NCI-H345 treated with DMSO at 0.1 percent for 48 hours (cell line): ENCODE data around the gene ZDHHC22.

Experiments
- DNase-seq: peaks from one replicate; lab custom pipeline; 2025; ENCODE audit not compliant: unreplicated experiment; lab: John Stamatoyannopoulos, UW

The ZDHHC22 gene

DNA sequence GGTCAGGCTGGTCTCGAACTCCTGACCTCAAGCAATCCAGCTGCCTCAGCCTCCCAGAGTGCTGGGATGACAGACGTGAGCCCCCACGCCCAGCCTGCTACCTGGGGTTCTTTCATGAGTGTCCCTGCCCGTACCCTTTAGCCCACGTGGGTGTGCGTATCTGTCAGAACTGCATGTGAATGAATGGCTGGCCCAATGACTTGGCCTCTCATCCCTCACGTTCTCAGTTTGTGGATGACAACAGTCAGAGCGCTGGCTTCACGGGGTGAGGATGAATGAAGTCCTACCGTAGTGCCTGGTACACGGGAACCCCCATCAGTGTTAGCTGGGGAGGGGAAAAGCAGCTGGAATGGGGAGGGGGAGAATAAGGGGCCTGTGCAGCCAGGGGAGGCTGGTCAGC is 16.1 kb upstream of the ZDHHC22 start:
- no peak for DNase-seq

DNA sequence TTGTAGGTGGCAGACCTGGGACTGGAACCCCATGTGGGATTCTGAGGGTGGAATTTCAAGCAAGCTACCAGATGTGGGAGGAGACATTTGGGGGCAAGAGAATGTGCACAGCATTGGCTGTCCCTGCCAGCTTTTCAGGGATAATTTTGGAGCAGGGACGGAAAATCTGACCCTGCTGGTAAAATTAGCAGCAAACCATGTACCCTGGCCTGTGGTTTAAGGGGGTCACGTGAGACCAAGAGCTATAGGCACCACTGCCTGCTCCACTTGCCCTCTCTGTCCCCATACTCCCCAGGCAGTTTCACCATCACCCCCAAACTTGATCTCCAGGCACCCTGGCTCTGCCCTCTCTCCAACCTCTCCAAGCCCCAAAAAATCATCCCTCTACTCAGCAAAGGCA is 13.5 kb upstream of the ZDHHC22 start:
- no peak for DNase-seq

DNA sequence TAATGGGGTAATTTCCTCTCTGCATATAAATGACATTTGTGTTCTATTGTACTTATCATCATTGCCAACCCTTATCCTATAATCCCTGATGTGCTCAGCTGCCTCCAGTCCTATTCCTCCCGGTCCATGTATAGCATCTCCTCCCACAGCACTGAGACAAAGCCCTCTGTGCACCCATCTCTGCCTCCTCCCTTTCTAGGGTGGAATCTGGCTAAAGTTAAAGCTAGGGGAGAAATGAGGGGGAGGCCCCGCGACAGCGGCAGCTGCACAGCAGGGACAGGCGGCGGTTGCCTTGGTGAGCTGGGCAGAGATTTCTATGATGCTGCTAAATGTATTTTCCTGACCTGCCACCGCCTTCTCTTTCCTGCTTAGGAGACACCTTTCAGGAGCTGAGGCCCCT is 12.8 kb upstream of the ZDHHC22 start:
- DNase-seq = no peak

DNA sequence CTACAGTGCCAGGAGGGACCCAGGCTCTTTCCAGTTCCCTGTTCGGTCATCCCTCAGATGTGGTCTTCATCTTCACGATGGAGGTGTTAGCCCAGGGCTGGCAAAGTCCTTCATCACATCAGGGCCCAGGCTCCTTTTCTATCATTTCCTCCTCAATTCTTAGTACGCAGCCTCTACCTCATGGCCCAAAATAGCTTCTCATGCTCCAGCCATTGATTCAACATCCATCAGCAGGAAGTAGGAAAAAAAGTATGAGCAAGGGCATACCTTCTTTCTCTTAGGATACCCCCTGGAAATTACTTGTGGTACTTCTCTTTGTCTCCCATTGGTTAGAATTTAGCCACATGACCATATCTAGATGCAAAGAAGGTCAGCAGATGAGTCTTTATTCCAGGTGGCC is 12.2 kb upstream of the ZDHHC22 start:
- DNase-seq = no peak

DNA sequence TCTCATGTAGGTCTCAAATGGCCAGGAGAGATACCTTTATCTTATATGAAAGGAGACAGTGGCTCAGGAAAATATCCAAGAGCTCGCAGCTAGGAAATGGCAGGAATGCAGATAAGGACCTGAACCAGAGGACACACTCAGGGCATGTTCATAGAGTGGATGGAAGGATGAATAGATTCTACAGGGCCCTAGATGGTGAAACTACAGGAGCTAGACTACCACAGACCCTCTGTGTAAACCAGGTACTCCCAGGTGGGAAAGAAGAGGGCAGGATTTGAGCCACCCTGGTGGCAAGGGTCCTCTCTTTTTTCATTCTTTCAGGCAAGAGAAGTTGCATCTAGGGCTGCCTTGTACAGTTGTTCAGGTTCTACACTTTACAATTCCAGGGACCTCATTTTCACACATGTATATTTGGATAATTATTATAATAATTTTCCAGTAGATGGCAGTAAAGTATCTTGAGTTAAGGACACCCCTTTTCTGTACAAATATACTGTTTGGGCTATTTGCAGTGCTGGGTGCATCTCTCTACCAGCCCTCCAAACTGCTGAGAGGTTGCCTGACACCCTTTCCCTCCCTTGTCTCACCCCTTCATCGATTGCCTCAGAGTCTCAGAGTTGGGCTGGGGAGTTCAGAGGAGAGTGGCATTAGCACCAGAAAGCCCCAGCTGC is 10.5 kb upstream of the ZDHHC22 start:
- no peak for DNase-seq

DNA sequence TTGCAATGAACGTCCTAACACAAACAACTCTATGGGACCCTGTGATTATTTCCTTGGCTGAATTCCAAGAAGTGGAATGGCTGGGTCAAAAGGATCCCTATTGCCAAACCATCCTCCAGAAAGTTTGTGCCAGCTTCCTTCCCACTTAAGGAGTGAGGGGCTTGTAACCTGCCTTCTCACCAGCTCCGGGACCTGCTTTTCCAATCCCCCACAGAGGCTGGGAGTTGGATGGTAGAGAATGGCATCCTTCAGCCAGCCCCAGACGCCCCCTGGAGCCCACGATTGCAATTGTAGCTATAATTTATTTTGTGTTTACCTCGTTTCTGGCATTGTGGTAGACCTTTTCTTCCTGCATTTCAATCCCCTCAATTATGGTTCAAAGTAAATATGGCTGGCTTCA is 9.7 kb upstream of the ZDHHC22 start:
- peak; percentile 23 for DNase-seq

DNA sequence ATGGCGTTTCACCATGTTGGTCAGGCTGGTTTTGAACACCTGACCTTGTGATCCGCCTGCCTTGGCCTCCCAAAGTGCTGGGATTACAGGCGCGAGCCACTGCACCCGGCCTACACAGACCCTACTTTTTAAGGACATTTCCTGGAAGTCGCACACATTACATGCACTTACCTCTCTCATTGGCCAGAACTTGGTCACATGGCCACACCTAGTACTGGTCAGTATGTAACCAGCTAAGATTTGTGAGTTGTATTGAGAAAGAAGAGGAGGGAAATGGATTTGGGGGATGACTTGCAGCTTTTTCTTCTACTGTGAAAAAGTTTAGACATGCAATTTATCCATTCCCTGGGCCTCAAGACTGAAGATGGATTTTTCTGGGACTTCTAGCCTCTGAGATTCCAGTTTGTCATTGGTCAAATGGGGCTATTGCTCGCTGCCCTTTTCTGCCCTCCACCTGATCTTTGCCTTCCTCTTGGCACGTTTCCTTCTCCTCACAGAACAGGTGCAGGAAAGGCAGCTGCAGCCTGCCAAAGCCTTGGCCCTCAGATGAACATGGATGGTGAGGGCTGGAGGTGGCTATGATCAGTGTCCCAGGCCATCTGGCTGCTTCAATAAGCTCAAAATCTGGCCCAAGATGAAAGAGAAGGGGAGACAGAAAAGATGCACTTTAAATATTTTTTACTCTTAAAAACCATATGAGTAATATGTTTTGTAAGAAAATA is 7.1 kb upstream of the ZDHHC22 start:
- no peak for DNase-seq

DNA sequence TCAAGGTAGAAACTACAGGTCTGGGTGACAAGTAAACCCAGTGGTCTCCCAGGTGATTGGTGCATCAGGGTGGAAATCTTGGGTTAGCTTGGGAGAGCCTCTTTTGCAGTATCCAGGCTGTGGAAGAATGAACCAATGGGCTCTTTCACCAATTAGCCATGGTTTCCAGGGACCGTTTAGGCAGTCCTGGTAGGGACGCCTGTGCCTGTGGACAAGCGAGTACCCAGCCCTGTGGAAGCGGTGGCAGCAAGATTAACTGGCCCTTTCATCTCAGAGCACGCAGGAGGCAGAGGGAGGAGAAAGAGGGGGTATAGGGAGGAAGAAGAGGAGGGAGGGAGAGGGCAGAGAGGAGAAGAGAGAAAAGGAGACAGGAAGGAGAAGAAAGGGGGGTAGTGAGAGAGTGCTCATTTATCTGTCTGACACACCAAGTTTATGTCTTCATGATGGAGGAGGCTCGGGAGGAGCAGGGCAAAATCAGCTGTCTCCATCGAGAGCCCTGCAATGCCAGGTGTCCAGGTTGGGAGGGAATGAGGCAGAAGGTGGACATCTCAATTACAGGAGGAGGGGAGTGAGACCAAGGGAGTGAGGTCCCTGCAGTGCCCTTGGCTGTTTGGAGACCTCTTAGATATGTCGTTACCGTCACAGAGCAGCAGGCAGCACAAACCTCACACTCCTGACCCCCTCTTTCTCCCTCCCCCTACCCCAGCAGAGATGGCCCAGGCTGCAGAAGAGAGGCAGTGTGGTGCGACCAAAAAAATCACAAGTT is 4.6 kb upstream of the ZDHHC22 start:
- DNase-seq = no peak

DNA sequence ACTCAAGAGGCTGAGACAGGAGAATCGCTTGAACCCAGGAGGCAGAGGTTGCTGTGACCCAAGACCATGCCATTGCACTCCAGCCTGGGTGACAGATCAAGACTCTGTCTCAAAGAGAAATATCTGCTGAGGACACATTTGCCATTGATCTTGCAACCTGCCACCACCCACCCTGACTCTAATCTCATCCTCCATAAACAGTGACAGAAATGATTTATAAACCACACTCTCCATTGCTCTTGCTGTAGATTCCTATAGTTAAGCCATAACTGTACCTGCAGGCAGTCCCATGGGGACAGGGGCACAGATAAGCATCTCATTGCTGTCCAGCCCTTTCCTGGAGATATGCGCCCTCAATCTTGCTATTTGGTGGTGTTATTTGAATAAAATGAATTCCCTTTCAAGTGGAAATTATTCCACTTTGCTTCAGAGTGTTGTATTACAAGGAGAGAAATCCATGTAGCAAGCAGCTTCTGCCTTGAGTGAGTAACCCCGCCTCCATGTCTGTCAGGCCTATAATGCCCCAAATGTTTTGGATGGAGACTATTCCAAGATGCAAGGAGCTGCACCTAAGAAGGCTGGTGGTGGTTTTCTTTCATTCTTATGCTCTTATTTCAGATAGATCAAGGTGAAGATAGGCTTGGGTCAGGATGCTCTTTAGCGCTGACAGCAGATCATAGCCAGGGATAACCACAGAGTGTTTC is 3.0 kb upstream of the ZDHHC22 start:
- DNase-seq = no peak

DNA sequence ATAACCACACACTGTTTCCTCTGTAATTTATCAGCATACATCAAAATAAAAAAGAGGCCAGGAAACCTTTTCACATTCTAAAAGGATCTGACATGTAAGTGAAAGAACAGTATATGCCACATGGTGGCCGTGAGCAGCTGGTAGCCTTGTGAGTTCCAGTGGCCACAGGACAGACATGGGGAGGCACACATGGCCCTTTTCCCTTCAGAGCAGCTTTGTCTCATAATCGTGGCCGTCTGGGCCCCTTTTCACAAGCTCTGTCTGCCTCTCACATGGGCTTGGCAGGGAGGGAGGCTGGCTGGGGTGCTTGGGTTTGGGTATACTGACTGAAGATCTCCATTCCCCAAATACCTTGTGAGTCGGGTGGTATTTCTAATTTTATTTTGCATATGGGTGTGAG is 1.5 kb upstream of the ZDHHC22 start:
- no peak for DNase-seq

DNA sequence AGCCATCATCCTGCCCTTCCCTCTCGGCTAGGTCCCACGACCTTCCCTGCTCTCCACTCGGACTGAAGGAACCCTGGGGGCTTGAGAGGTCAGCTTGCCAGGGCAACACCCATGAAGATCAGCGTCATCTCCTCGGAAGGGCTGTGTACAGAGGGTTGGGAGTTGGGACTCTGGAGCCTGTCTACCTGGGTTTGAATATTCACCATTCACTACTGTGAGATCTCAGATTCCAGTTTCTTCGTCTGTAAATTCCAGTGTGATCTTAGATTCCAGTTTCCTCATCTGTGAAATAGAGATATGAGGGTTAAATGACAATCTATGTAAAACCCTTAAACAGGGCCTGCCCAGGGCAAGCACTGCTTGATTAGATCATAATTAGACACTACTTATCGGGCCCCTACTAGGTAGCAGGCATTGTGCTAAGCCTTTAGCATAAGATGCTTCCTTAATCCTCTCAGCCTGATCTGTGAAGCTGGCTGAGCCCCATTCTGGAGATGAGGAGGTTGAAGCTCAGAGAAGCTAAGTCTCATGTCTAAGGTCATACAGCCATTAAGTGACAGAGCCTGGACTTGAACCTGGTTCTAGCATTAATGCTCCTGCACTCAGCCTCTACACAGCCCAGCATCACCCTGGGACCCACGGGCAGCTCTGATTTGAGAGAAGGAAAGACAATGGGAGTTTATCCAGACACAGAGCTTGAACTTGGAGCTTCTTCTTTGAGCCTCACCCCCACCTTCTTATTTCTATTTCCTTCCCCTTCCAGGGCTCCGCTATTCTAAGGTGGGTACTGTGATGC is 612 bp upstream of the ZDHHC22 start:
- DNase-seq = no peak

DNA sequence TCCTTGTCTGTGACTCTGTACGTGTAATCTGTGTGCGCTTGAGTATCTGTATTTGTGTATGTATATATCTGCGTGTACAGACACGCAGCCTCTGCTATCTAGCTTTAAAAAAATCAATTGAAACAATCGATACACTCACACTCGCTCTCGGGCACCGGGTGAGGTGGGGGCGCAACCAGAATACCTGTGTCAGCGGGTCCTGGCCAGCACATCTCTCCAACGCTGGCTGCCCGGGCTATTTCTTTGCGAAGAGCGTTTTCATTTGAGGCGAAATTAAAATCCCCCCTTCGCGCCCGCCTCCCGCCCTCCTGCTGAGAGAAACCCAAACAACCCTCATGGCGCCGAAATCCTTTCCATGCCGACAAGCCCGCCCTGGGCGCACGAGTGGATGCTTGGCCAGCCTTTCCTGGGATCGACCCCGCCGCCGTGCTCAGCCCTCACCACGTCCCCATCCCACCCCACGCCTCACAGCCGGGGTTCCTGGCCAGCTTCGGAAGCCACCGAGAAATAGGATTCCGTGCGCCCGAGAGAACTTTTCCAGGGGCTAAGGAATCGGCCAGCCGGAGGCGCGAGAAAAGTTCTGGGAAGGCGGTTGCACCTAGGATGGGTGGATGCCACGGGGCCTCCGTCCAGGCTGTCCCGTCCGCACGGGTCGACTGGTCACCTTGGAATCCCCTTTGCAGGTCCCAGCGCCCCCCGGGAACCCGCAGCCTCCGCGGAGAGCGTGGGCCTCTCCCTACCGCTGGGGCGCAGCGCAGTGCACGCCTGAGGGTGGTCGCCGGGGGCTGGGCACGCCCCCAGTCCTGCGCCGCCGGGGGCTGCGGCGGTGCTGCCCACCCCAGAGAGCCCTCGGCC is 1.0 kb downstream of the ZDHHC22 start:
- no peak for DNase-seq

DNA sequence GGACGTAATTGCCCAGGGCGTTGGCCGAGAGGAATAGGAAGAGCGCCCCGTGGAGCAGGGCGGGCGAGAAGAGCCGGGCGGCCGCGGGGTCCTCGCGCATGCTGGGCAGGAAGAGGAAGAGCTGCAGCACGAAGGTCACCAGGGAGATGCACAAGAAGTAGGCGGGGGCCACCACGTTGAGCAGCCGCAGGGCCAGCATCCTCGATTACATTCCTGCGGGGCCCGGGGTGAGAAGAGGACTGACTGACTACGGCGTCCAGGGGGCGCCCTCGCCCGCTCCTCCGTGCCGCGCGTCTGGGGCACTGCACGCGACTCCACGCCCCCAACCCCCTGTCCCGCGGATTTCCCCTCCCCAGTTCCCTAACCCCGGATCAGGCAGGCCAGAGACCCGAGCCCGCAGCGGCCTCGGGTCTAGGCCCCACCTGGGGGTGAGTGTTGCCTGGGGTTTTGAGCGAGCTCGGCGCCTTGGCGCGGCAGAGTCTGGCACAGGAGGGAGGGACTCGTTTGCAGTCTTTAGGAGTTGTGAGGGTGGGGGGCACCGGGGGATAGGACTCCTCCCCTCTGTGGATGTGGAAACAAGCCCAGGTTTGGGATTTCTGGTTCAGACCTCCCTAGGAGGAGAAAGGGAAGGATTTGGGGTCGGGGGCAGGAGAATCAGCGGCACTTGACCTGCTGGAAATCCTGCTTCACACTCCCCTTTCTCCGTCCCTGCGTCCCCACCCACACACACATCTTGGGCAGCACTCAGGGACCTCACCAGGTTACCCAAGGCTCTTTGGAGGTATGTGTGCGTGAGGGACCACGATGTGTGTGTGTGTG is 1.8 kb downstream of the ZDHHC22 start:
- DNase-seq = peak; percentile 32

DNA sequence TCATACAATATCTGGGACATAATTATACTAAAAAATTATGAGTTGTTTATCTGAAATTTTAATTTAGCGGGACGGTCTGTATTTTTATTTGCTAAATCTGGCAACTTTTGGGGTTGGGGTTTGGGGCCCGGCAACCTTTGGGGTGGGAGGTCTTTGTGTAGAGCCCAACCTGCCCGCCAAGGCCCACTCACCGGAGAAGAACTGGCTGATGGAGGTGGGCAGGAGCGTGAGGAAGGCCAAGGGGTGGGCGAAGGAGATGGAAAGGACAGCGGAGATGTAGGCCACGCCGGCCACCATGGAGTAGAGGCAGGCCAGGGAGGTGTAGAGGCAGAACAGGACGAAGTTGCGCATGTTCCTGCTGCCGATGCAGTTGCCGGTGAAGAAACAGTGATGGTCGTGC is 2.6 kb downstream of the ZDHHC22 start:
- DNase-seq = no peak

DNA sequence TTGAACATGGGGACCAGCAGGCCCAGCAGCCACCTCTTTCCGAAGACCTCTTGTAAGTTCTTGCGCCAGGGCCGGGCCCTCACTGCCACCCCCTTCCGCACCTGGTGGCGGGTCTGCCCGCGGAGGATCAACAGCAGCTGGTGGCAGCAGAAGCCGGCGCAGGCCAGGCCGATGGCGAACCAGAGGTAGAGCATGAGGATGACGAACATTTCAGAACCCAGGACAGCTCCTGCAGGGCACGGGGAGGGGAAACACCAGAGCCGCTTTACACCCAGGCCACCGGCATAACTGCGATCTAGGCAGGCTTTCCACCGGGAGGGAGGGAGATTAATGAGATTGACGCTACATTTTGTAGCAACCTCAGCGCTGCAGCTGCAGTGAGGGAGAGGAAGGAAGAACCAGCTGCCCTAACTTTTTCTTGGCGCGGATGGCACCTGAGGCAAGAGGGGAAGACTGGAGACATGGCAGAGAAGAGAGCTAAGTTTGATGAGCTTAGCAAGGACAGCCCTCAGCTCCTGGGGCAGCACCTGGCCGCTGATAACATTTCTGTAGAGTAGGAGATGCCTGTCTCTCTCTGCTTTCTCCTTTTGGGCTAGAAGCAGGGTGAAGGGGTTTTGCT is 7.8 kb downstream of the ZDHHC22 start:
- DNase-seq = no peak

DNA sequence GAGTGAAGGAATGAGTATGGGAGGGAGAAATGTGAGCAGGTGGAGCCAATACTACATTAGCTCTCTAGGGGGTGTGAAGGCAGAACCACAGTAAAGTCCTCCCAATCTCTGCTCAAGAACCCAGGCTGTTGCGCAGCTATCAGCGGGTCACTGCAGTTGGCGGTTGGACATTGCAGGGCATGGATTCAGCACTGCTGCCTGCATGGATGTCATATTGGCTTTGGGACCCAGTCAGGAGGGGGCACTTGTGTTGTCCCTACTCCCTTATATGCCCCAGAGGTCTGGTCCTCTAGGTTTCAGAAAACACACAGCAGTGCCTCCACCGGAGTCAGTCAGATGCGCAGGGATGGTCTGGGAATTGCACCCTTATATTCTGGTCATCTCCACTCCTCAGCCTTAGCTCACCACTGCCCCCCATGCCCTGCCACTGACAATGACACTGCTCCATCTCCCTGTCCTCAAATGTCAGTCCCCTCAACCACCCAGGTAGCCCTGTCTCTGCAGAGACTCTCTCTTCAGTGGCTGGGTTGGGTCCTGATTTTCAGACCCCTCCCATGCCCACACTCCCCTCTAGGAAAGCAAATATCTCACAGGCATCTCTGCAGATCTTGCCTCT is 9.6 kb downstream of the ZDHHC22 start:
- no peak for DNase-seq

DNA sequence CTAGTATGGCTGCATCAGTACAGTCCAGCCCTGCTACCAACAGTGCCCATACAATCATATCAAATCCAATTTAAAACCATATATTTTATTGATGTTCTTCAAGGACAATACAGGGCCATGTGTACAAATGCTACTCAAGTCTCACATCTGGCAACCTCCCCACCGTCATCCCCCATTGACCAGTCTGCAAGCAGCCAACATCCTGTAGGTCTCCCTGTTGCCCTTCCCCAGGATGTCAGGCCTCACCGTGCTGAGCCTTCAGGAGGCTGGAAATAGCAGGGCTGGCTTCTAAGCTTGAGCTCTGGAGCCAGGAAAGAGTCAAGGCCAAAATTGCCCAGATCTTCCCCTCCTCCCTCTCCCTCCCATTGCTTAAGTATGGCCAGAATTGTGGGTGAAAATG is 10.4 kb downstream of the ZDHHC22 start:
- no peak for DNase-seq

DNA sequence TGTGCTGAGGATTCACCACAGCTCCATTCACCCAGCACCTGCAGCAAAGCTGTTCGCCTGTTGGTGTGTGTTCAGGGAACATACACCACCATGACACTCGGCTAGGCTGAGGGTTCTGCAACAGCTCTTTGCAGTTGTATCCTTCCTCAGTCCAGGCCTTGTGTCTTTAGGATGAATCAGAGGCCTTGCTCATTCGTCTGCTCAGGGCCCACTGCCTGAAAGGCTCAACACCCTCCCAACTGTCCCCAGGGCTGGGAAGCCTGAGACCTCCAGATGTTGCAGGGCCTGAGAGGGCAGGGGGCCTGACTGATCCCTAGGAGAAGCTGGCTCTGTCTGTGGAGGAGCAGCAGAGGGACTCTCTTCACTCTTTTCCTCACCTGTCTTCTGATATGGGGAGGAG is 11.2 kb downstream of the ZDHHC22 start:
- no peak for DNase-seq
